GM18526 (cell line): ENCODE data around the gene RRAS2.

Experiments
- POLR2A ChIP-seq: IDR thresholded peaks from 3 replicates; pipeline ENCODE4 v1.6.1; 2011; ENCODE audit not compliant: insufficient read length; ENCODE audit errors: extremely low read depth

Gene RRAS2

GRCh38 chr11:14304601-14305000 is 54.4 kb downstream of the RRAS2 start:
- no peak for TF ChIP-seq POLR2A

GRCh38 chr11:14300661-14301304 is 58.2 kb downstream of the RRAS2 start:
- no peak for TF ChIP-seq POLR2A

DNA sequence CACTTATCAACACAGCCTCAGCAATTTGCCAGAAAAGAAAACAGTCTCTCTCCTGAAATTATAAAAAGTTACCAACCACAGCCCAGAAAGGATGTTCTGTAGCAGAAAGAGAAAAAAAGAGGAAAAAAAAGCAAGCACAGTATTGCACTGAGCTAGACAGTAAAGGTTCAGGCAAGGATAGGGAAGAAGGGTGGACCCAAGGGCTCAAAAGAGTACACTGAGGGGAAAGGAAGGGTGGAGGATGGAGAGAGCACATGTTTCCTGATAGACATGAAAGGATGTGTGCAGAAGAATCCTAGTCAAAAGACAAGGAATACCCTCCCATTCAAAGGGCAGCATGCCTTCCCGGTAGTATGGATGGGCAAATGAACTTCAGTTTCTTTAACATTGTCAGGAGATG is 59.1 kb downstream of the RRAS2 start:
- no peak for TF ChIP-seq POLR2A

DNA sequence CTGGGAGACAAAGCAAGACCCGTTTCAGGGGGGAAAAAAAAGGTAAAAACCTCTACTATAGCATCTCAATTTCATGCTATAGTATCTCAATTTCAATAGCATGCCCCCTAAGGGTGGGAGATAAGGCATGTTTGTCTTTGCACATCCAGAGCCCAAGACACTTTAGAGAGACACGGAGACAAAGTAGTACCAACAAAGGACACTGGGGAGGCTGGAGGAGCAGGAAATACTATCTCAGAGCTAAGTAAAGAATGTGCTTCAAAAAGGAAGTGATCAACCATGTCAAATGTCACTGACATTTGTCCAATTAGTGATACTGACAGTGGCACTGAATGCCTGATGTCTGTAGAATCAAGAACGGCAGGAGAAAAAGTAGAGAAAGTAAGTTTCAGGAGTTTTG is 68.6 kb downstream of the RRAS2 start:
- no peak for TF ChIP-seq POLR2A

DNA sequence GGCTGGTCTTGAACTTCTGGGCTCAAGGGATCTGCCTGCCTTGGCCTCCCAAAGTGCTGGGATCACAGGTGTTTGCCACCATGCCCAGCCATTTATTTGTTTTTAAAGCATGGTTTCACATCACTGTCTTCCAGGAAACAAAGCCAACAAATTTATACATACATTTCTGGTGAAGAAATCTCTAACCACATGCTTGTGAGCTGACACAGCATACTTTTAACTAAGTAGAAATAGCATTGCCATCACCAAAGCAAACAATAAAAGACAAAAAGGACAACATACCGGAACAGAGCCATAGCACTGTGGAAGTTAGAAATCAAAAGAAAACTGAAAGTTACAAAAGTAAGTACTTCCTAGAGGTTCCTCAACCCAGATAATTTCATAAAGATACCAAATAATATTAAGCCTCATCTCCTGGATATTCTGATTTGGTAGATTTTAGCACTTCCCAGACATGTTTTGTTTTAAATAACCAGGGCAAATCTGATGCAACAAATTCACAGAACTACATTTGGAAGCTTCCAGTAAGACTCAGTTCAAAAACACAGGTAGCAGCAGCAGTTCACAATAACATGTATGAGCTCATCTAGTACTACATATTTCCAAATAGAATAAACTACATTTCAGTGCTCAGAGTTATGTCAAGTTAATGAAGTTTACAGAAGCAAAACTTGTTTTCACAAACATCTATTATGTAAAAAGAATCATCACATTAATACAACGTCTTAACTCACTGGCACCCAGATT is 70.6 kb downstream of the RRAS2 start:
- no peak for TF ChIP-seq POLR2A

GRCh38 chr11:14275076-14275475 is 83.9 kb downstream of the RRAS2 start:
- no peak for TF ChIP-seq POLR2A

DNA sequence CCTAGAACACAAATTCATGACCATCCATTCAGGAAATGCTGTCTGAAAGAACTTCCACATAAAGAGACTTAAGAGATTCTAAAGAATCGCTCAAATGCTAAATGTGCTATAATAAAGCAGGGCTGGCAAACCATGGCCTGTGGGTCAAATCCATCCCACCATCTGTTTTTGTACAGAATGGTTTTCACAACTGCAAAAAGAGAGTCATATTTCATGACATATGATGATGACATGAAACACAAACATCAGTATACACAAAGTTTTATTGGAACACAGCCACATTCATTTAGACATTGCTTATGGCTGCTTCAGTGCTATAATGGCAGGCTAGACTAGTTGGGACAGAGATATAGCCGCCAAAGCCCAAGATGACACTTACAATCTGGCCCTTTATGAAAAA is 85.1 kb downstream of the RRAS2 start:
- TF ChIP-seq POLR2A: no peak

- no peak for TF ChIP-seq POLR2A
Measured at GRCh38 chr11:14270690-14271542, 88.1 kb downstream of the RRAS2 start.

GRCh38 chr11:14269692-14270573 is 89.0 kb downstream of the RRAS2 start:
- TF ChIP-seq POLR2A: no peak

DNA sequence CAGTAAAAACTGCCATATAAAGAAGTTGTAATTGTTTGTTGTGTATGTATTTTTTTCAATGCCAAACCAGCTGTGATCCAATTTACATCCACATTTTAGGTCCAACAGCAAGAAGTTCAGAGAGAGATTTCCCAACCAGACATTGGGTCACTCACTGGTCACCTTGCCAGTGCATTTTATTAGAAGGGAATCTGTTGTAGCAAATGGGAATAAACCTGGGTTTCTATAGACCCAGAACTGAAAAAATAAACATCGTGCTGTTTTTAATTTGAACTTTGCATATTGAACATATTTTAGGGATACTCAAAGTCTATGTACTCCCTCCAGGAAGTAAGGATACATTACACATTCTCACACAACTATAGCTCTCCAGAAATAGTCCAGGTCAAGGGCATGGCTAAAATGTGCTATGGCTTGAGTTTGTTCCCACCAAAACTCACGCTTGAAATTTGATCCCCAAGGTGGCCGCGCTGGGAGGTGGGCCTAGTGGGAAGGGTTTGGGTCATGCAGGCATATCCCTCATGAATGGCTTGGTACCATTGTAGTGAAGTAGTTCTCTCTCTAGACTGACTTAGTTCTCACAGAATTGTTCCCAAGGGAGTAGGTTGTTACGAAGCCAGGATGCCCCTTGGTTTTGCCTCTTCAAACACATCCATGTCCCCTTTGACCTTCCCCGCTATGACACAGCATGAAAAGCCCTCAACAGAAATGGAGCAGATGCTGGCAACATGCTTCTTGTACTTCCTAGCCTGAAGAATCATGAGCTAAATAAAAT is 90.9 kb downstream of the RRAS2 start:
- TF ChIP-seq POLR2A: no peak

DNA sequence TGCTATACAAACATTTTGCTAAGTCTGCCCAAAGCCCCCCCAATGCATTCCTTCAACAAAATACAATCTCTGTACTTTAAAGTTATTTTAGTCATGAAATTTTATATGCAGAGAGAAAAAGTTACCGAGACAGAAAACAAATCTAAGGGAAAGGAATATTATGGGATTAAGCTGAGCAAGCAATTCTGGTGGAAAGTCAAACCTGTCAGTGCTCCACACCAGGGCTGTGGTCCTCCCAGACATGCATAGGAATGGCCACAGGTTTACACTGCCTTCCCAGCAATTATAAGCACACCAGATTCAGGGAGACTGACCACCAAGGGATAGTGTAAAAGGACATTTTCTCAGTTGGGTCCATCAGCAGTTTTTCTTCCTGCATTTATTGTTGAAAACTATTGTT is 92.4 kb downstream of the RRAS2 start:
- no peak for TF ChIP-seq POLR2A

DNA sequence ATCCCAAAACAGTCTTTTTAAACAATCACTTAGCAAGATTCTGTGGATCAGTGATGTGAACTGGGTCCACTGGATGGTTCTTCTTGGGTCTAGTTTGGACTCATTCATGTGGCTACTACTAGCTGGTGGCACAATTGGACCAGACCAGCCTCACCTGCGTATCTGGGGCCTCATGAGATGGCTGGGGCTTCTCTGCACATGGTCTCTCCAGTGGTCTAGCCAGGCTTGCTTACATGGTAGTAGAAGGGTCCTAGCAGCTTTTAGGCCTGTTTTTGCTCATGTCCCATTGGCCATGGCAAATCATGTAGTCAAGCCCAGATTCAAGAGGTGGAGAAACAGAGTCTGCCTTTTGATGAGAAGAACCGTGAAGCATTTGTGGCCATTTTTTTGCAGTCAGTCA is 94.0 kb downstream of the RRAS2 start:
- no peak for TF ChIP-seq POLR2A

DNA sequence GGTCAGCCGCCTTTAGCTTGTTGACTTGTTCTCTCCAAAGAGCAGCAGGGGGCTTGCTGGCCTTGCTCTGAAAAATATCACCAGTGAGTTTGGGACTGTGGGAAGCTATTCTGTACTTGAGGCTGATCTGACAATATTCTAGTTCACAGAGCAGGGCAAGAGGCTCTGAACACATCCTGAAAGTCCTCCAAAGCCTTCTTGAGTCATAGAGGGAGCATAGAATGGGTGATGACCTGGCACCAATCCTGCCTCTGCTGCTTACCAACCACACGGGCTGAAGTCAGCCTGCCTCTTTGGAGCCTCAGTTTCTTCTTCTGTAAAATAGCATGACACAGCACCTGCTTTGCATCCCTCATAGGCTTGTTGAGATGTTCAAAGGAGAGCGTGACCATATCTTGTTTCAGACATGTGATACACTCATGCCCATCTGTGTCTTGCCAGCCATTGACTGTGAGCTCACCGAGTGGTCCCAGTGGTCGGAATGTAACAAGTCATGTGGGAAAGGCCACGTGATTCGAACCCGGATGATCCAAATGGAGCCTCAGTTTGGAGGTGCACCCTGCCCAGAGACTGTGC is 96.6 kb downstream of the RRAS2 start:
- no peak for TF ChIP-seq POLR2A

DNA sequence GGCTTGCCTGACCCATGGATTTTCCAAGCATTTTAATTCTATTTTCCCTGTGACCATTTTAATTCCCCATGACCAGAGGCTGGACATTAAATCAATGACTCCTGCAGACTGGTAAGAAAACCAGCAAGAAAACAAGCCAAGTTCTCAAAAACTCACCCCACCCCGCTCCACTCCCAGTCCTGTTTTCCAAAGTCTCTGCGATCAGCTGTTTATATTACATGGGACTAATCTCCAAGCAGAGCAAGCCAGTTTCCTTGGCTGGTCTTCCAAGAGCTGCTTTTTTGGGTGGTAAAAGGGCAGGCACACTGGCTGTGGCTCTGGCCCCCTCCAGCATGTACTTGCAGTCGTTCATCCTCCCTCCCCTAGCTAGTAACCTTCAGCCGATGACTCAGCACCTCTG is 97.9 kb downstream of the RRAS2 start:
- no peak for TF ChIP-seq POLR2A
